IMR-90 (cell line): ENCODE results near the gene MRGPRX1. TPM values are rescaled to one million over a fixed set of nuclear protein-coding genes. Genes with fewer than 3 reads are reported as not detected.

Experiments
- ATAC-seq: fragments of 200-7000 bp; cut with Tn5 transposase; 2 replicates; pipeline ENCODE4 v1.9.1; 2020; ENCODE audit warnings: low read depth, mild to moderate bottlenecking, moderate library complexity
- BruUV-seq: library from RNA; stranded (reverse); fragments of 400-500 nt; replicated peaks from 2 replicates; lab custom pipeline; 2021; lab: Mats Ljungman, UMichigan
- CTCF ChIA-PET: fragments of 300-600 bp; formaldehyde crosslinking; extraction: SDS; loops from one replicate; lab custom pipeline; 2021; ENCODE audit warnings: antibody characterized with exemption; lab: Yijun Ruan, JAX
- POLR2A ChIA-PET: fragments of 300-600 bp; sonication (Branson Sonifier 250); formaldehyde crosslinking; loops from one replicate; lab custom pipeline; 2022; ENCODE audit warnings: antibody characterized with exemption; ENCODE audit not compliant: unreplicated experiment; lab: Charles Lee
- DNase-seq: peaks from one replicate; pipeline ENCODE4 v3.0.0; 2013
- H2AFZ ChIP-seq: replicated peaks from 2 replicates; pipeline ENCODE3; 2013; ENCODE audit warnings: low read length, mild to moderate bottlenecking; ENCODE audit not compliant: poor library complexity
- H2AK5ac ChIP-seq: 2 replicates; pipeline ENCODE4 v1.6.1; 2013; ENCODE audit warnings: low read depth, low read length, inconsistent platforms
- H2AK9ac ChIP-seq: replicated peaks from 2 replicates; pipeline ENCODE3; 2013; ENCODE audit warnings: mild to moderate bottlenecking, low read depth, low read length, moderate library complexity; ENCODE audit not compliant: poor library complexity
- H2BK120ac ChIP-seq: 2 replicates; pipeline ENCODE4 v1.6.1; 2013; ENCODE audit warnings: low read depth, low read length, inconsistent platforms
- H2BK15ac ChIP-seq: 3 replicates; pipeline ENCODE4 v1.6.1; 2013; ENCODE audit warnings: low read depth, low read length, inconsistent platforms
- H2BK20ac ChIP-seq: 2 replicates; pipeline ENCODE4 v1.6.1; 2013; ENCODE audit warnings: low read depth, mild to moderate bottlenecking, inconsistent platforms, low read length, moderate library complexity
- H2BK5ac ChIP-seq: 2 replicates; pipeline ENCODE4 v1.6.1; 2013; ENCODE audit warnings: mild to moderate bottlenecking, low read depth, low read length, inconsistent platforms; ENCODE audit not compliant: poor library complexity, severe bottlenecking
- H3K14ac ChIP-seq: replicated peaks from 2 replicates; pipeline ENCODE4 v1.6.1; 2013; ENCODE audit warnings: low read depth, low read length, inconsistent platforms
- H3K18ac ChIP-seq: 2 replicates; pipeline ENCODE4 v1.6.1; 2013; ENCODE audit warnings: low read depth, low read length, control low read depth
- H3K23ac ChIP-seq: 2 replicates; pipeline ENCODE4 v1.6.1; 2013; ENCODE audit warnings: low read depth, low read length, inconsistent platforms
- H3K27ac ChIP-seq: 2 replicates; pipeline ENCODE4 v1.5.1; 2013; ENCODE audit warnings: mild to moderate bottlenecking, control low read depth, low read length; ENCODE audit not compliant: insufficient read depth
- H3K27me3 ChIP-seq: 2 replicates; pipeline ENCODE4 v1.6.1; 2013; ENCODE audit warnings: low read length; ENCODE audit not compliant: control insufficient read depth, insufficient read depth
- H3K36me3 ChIP-seq: 2 replicates; pipeline ENCODE4 v1.6.1; 2013; ENCODE audit warnings: low read length, mixed read lengths; ENCODE audit not compliant: control insufficient read depth, insufficient read depth
- H3K4ac ChIP-seq: 2 replicates; pipeline ENCODE4 v1.6.1; 2013; ENCODE audit warnings: low read depth, low read length, inconsistent platforms
- H3K4me1 ChIP-seq: 2 replicates; pipeline ENCODE4 v1.6.1; 2013; ENCODE audit warnings: low read length, mixed read lengths; ENCODE audit not compliant: control insufficient read depth, insufficient read depth
- H3K4me2 ChIP-seq: 2 replicates; pipeline ENCODE4 v1.6.1; 2013; ENCODE audit warnings: low read depth, mild to moderate bottlenecking, control low read depth, low read length, moderate library complexity
- H3K4me3 ChIP-seq: 2 replicates; pipeline ENCODE4 v1.5.1; 2013; ENCODE audit warnings: low read depth, mild to moderate bottlenecking, control low read depth, low read length, moderate library complexity; ENCODE audit not compliant: insufficient read depth
- H3K56ac ChIP-seq: 2 replicates; pipeline ENCODE4 v1.6.1; 2013; ENCODE audit warnings: low read length, inconsistent platforms; ENCODE audit not compliant: insufficient read depth; ENCODE audit errors: extremely low read depth
- H3K79me1 ChIP-seq, 2 experiments: 2 replicates each; pipeline ENCODE4 v1.6.1; 2013; ENCODE audit warnings: low read length in 2 of 2, inconsistent platforms in 1 of 2, low read depth in 1 of 2
- H3K9ac ChIP-seq: 2 replicates; pipeline ENCODE4 v1.6.1; 2013; ENCODE audit warnings: low read depth, low read length, control low read depth
- H3K9me1 ChIP-seq: 2 replicates; pipeline ENCODE4 v1.6.1; 2013; ENCODE audit warnings: low read length, inconsistent platforms; ENCODE audit not compliant: insufficient read depth
- H3K9me3 ChIP-seq: 2 replicates; pipeline ENCODE4 v1.6.1; 2013; ENCODE audit warnings: low read length; ENCODE audit not compliant: control insufficient read depth, insufficient read depth
- H4K20me1 ChIP-seq: 2 replicates; pipeline ENCODE4 v1.6.1; 2013; ENCODE audit warnings: low read length, inconsistent platforms; ENCODE audit not compliant: insufficient read depth
- H4K5ac ChIP-seq: 2 replicates; pipeline ENCODE4 v1.6.1; 2013; ENCODE audit warnings: mild to moderate bottlenecking, low read depth, low read length, control low read depth
- H4K8ac ChIP-seq, 2 experiments: 2 replicates each; pipeline ENCODE4 v1.6.1; 2013; ENCODE audit warnings: low read depth in 2 of 2, low read length in 2 of 2, control low read depth in 1 of 2, inconsistent platforms in 1 of 2
- H4K91ac ChIP-seq: 2 replicates; pipeline ENCODE4 v1.6.1; 2013; ENCODE audit warnings: low read depth, low read length, inconsistent platforms; ENCODE audit not compliant: insufficient read depth
- BHLHE40 ChIP-seq: fragments of 150-350 bp; IDR thresholded peaks from 2 replicates; pipeline ENCODE4 v1.6.1; 2016; ENCODE audit warnings: mild to moderate bottlenecking, low read depth, low read length
- CEBPB ChIP-seq: IDR thresholded peaks from 2 replicates; pipeline ENCODE4 v1.6.1; 2012; ENCODE audit warnings: low read depth, low read length, improper control_type of control experiment
- CHD1 ChIP-seq: IDR thresholded peaks from 2 replicates; pipeline ENCODE4 v1.6.1; 2012; ENCODE audit warnings: low read depth, low read length, improper control_type of control experiment
- CTCF ChIP-seq: conservative IDR thresholded peaks from 2 replicates; pipeline ENCODE4 v1.5.1; 2012; ENCODE audit warnings: mild to moderate bottlenecking, low read depth, low read length, improper control_type of control experiment
- ELK1 ChIP-seq: fragments of 150-350 bp; IDR thresholded peaks from 2 replicates; pipeline ENCODE4 v1.6.1; 2016; ENCODE audit warnings: low read depth, mild to moderate bottlenecking, low read length, moderate library complexity, borderline replicate concordance
- FOS ChIP-seq: fragments of 150-350 bp; IDR thresholded peaks from 2 replicates; pipeline ENCODE4 v1.6.1; 2016; ENCODE audit warnings: low read depth, low read length
- MAFK ChIP-seq: IDR thresholded peaks from 2 replicates; pipeline ENCODE4 v1.6.1; 2012; ENCODE audit warnings: low read depth, low read length, improper control_type of control experiment
- MAZ ChIP-seq: IDR thresholded peaks from 2 replicates; pipeline ENCODE4 v1.6.1; 2012; ENCODE audit warnings: low read depth, mild to moderate bottlenecking, low read length, improper control_type of control experiment, moderate library complexity, borderline replicate concordance
- MXI1 ChIP-seq: IDR thresholded peaks from 2 replicates; pipeline ENCODE4 v1.6.1; 2012; ENCODE audit warnings: low read depth, mild to moderate bottlenecking, low read length, moderate library complexity, borderline replicate concordance
- NFE2L2 ChIP-seq: fragments of 150-350 bp; IDR thresholded peaks from 2 replicates; pipeline ENCODE4 v1.6.1; 2016; ENCODE audit warnings: low read depth, mild to moderate bottlenecking, low read length
- POLR2A ChIP-seq: IDR thresholded peaks from 2 replicates; pipeline ENCODE4 v1.6.1; 2012; ENCODE audit warnings: mild to moderate bottlenecking, low read depth, low read length
- RAD21 ChIP-seq: IDR thresholded peaks from 2 replicates; pipeline ENCODE4 v1.6.1; 2012; ENCODE audit warnings: low read length, improper control_type of control experiment
- RCOR1 ChIP-seq: IDR thresholded peaks from 2 replicates; pipeline ENCODE4 v1.6.1; 2012; ENCODE audit warnings: mild to moderate bottlenecking, low read length, improper control_type of control experiment; ENCODE audit not compliant: insufficient replicate concordance
- RFX5 ChIP-seq: IDR thresholded peaks from 2 replicates; pipeline ENCODE4 v1.8.0; 2012; ENCODE audit warnings: low read depth, mild to moderate bottlenecking, low read length, moderate library complexity
- SMC3 ChIP-seq: fragments of 150-350 bp; IDR thresholded peaks from 2 replicates; pipeline ENCODE4 v1.6.1; 2016; ENCODE audit warnings: low read depth, mild to moderate bottlenecking, antibody characterized with exemption, low read length, moderate library complexity
- USF2 ChIP-seq: fragments of 150-350 bp; IDR thresholded peaks from 2 replicates; pipeline ENCODE4 v1.6.1; 2017; ENCODE audit warnings: mild to moderate bottlenecking, antibody characterized with exemption, low read length, low read depth
- WGBS, 2 experiments: methylation state at CpG; one replicate each; pipeline versions ENCODE4 v1.1.5 to v1.1.7; 2013; ENCODE audit warnings: missing lambda C conversion rate in 2 of 2; ENCODE audit not compliant: insufficient read length in 1 of 2; ENCODE audit errors: extremely low coverage in 2 of 2; 5-methylcytosine and 5-hydroxymethylcytosine counted together
- dilution Hi-C: fragments of 300-500 bp; cut with HindIII; formaldehyde crosslinking; loops from one replicate; pipeline ENCODE4 v1.14.3; 2018; ENCODE audit warnings: low sequenced_read_pairs; ENCODE audit not compliant: unreplicated experiment
- in situ Hi-C: fragments of 300-500 bp; cut with MboI; formaldehyde crosslinking; loops from 3 replicates; pipeline ENCODE4 v1.14.3; 2019; ENCODE audit warnings: low sequenced_read_pairs, inconsistent platforms, mixed read lengths
- intact Hi-C: fragments of 100-400 bp; cut with micrococcal nuclease; formaldehyde crosslinking; loops from 2 replicates; pipeline ENCODE4 v1.10.0; 2022
- polyA plus RNA-seq, 3 experiments: library from polyadenylated mRNA; depleted of rRNA; stranded (reverse); fragments of >200 nt; gene quantifications; 2 replicates each; pipeline ENCODE4 v1.2.3, GENCODE V29; 2012; ENCODE audit warnings: low replicate concordance in 1 of 3
- total RNA-seq: library from RNA; depleted of rRNA; stranded (reverse); fragments of >200 nt; gene quantifications from 2 replicates; pipeline ENCODE4 v1.2.3, GENCODE V29; 2012

Gene MRGPRX1
- total and polyA plus RNA-seq, 2 of the 4 experiments (the other 2 are of a cell fraction) = not detected

- ChIA-PET CTCF (no interaction called here), POLR2A (no interaction called here)
- Histone ChIP-seq H3K4ac (no peak overlapping the region), H2AK5ac (no peak overlapping the region), H3K27ac (no peak overlapping the region), H4K8ac (no peak overlapping the region), H3K9ac (no peak overlapping the region), H3K56ac (no peak overlapping the region), H3K23ac (no peak overlapping the region), H2BK20ac (no peak overlapping the region), H4K20me1 (no peaks in the 10 kb centered on the region), H3K14ac (no peak overlapping the region), H3K4me2 (no peak overlapping the region), H3K18ac (no peak overlapping the region), H3K4me3 (no peak overlapping the region), H3K79me1 (no peaks in the 10 kb centered on the region), H3K9me3 (no peaks in the 10 kb centered on the region), H2BK120ac (no peak overlapping the region), H3K9me1 (no peaks in the 10 kb centered on the region), H3K36me3 (no peaks in the 10 kb centered on the region), H2AFZ (no peak overlapping the region), H4K91ac (no peak overlapping the region), H3K27me3 (no peaks in the 10 kb centered on the region), H4K5ac (no peak overlapping the region), H2AK9ac (no peak overlapping the region), H2BK5ac (no peak overlapping the region), H2BK15ac (no peak overlapping the region), H3K4me1 (no peaks in the 10 kb centered on the region)
- 79% methylated on average over 12 of the region's 16 CpGs; no CpG with 5 or more reads in 1 of the 2 experiments for WGBS, 2 experiments
- in situ Hi-C loops (no loop called here), intact Hi-C loops (no loop called here), dilution Hi-C loops (no loop called here)
- DNase-seq (no peak), ATAC-seq (no peak)
- BruUV-seq = no TSS peak
- TF ChIP-seq CHD1 = no peak
- no peak for TF ChIP-seq CTCF
- no peak for TF ChIP-seq RAD21
- no peak for TF ChIP-seq FOS
- TF ChIP-seq ELK1 = no peak
- no peak for TF ChIP-seq RFX5
- TF ChIP-seq POLR2A = no peak
- TF ChIP-seq SMC3 = no peak
- TF ChIP-seq MXI1 = no peak
- TF ChIP-seq RCOR1 = no peak
- no peak for TF ChIP-seq MAZ
- TF ChIP-seq USF2 = no peak
- no peak for TF ChIP-seq BHLHE40
- no peak for TF ChIP-seq MAFK
- TF ChIP-seq NFE2L2 = no peak
- no peak for TF ChIP-seq CEBPB
Observed at GRCh38 chr11:18956630-18957029, 17.4 kb upstream of the MRGPRX1 start.
